Jurkat, Clone E6-1 (cell line): ENCODE measurements around the gene TSSK6.

Experiments used
- DNase-seq: peaks from one replicate; pipeline ENCODE4 v3.0.0-alpha.2; 2011; ENCODE audit warnings: low read depth, low spot score
- H3K4me3 ChIP-seq: 2 replicates; pipeline ENCODE4 v1.5.1; 2011; ENCODE audit warnings: mild to moderate bottlenecking, low read length, control low read depth, moderate library complexity

The TSSK6 gene

GRCh38 chr19:19514215-19514657 lies 1.1 kb downstream of the TSSK6 start:
- no peak overlapping the region for H3K4me3 ChIP-seq
- no peak for DNase-seq

- no peak overlapping the region for H3K4me3 ChIP-seq
- DNase-seq: no peak
These were observed 1.7 kb downstream of the TSSK6 start for GRCh38 chr19:19513682-19514081.

DNA sequence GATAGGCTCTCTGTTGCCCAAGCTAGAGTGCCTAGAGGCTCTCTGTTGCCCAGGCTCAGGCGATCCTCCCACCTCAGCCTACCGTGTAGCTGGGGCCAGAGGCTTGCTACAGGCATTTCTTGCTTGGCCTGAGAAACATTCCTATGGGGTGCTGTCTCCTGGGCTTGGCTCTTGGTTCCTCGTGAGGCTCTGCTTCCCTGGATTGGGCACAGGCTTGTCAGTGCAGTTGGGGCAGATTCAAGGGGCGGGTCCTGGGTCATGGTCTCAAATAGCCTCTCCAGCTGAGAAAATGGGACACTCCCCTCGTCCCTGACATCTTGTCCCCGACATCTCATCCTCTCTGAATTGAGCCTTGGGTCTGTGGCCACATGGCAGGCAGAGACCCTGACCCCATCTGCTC lies 4.9 kb downstream of the TSSK6 start:
- H3K4me3 ChIP-seq: no peak overlapping the region
- no peak for DNase-seq

DNA sequence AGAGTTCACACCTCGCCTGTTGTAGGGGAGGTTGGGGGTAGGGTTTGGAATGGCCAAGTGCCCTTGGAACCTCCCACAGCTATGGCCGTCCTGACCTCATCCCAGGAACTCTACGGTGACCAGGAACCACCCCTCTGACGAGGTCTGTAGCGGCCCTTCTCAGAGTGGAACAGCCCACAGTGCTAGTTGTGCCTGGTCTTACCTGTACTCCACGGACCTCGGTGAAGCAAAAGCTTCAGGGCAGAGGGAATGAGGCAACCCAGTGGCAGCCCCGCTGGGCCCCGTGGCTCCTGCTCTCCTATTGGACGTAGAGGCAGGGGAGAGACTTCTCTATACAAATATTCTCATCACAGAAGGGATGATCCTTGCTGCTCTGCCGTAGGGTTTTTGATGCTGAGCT lies 7.1 kb downstream of the TSSK6 start:
- no peak overlapping the region for H3K4me3 ChIP-seq
- no peak for DNase-seq

- no peak overlapping the region for H3K4me3 ChIP-seq
- no peak for DNase-seq
These were observed 8.0 kb downstream of the TSSK6 start for GRCh38 chr19:19507354-19507753.

GRCh38 chr19:19506592-19506991 lies 8.8 kb downstream of the TSSK6 start:
- H3K4me3 ChIP-seq: no peak overlapping the region
- DNase-seq: no peak

DNA sequence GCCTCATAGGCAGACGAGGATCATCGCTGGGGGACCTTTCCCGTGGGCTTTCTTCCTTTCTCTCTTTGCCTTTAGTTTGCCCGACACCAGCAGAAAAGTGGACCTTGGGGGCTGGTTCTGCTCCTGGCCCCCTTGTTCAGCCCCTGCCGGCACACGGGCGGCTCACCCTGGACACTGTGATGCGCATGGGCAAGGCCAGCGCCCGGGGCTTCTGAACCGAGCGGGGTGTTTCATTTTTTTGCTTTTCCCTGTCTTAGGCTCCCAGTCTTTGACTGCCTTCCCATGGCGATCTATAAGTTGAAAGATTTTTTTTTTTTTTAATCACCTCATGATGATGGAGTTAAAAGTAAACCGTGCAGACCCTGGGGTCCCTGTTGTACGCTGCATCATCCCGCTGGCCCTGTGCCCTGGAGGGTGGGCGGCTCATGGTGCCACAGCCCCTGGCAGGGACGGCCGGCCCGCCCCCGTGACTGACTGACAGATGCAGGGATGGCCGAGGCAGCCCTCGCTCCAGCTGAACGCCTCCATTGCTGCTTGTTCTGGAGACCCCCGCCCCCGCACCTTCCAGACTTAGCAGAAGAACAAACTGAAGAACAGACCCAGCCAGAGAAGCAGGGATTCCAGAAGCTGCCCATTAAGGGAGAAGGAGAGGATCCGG lies 9.6 kb downstream of the TSSK6 start:
- DNase-seq: no peak

DNA sequence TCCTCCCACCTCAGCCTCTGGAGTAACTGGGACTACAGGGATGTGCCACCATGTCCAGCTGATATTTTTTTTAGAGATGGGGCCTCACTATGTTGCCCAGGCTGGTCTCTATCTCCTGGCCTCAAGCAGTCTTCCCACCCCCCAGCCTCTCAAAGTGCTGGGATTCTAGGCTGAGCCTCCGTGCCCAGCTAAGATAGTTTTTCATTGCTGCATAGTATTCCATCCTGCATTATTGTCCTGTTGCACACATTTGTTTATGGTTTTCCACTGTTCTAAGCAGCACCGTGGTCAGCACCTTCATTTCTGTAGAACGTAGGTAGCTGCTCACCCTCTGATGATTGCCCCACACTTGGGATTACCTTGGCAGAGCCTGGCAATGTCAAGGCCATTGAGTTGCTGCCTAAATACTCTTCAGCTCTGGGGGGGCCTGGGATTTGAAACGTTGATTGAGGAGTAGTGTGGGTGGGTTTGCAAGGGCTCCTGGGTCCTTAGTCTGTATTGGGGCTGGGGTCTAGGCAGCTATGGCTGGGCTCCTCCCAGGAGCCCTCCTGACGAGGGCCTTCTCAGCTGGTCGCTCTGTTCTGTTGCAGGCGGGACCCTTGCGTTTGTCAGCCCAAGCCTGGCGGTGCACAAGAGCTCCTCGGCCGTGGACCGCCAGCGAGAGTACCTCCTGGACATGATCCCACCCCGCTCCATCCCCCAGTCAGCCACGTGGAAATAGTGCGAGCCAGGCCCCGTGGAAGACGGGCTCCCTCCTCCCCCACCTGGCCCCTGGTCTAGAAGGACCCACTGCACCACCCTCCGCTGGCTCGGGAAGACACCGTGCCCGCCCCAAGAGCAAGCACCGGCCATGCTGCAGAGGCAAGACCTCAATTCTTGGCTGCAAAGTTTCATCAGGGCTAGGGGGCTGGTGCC lies 10.3 kb downstream of the TSSK6 start:
- no peak overlapping the region for H3K4me3 ChIP-seq
- DNase-seq: no peak

More for the DNA sequence above, 9.6 kb downstream of the TSSK6 start:
- H3K4me3 ChIP-seq: no peak overlapping the region

- no peak overlapping the region for H3K4me3 ChIP-seq
- DNase-seq: no peak
These were observed 12.3 kb downstream of the TSSK6 start for GRCh38 chr19:19502808-19503602.

- no peak overlapping the region for H3K4me3 ChIP-seq
- no peak for DNase-seq
These were observed 13.1 kb downstream of the TSSK6 start for GRCh38 chr19:19502281-19502680.

- no peak for DNase-seq
- H3K4me3 ChIP-seq: no peak overlapping the region
These were observed 13.6 kb downstream of the TSSK6 start for GRCh38 chr19:19501798-19502197.

DNA sequence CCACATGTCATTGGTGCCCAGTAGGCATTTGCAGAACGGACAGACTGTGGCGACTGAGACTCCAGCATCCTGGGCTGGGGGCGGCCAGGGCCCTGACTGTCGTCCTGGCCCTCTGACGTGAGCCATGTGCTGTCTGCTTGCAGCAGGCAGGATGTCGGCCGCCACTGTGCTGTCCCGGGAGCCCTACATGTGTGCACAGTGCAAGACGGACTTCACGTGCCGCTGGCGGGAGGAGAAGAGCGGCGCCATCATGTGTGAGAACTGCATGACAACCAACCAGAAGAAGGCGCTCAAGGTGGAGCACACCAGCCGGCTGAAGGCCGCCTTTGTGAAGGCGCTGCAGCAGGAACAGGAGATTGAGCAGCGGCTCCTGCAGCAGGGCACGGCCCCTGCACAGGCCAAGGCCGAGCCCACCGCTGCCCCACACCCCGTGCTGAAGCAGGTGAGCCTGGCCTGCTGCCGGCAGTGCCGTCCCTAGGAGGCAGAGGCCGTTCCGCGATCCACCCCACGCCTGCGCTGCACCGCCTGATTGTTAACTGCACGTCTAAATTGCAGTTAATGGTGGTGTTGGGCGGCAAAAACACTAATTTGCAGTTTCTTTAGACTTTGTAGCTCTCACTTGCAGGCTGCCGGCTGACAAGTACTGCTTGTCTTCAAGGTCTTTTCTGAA lies 14.2 kb downstream of the TSSK6 start:
- DNase-seq: no peak
- no peak overlapping the region for H3K4me3 ChIP-seq

GRCh38 chr19:19499272-19499995 lies 15.9 kb downstream of the TSSK6 start:
- no peak for DNase-seq
- no peak overlapping the region for H3K4me3 ChIP-seq

DNA sequence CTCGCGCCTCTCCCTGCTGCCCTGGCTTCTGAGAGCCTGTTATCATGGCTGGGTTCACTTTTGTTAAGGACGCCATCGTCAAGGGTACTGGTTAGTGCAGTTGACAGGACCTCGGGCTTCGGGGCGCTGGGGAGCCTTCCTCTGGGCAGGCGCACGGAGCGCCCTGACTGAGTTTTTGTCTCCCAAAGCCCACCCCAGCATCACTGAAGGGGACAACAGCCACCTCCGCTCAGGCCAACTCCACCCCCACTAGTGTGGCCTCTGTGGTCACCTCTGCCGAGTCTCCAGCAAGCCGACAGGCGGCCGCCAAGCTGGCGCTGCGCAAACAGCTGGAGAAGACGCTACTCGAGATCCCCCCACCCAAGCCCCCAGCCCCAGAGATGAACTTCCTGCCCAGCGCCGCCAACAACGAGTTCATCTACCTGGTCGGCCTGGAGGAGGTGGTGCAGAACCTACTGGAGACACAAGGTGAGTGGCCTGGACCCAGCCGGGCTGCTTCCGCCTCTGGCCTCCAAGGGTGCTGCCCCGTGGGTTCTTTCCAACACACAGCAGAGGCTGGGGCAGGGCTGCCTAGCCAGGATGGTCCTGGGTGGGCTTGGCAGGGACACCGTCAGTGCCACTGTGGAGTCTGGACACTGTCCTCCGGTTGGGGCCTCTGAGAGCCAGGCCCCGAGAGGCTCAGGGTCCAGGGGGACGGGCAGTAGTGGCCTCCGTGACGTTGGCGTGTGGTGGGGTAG lies 16.9 kb downstream of the TSSK6 start:
- no peak overlapping the region for H3K4me3 ChIP-seq
- no peak for DNase-seq

- no peak overlapping the region for H3K4me3 ChIP-seq
- DNase-seq: no peak
These were observed 19.4 kb downstream of the TSSK6 start for GRCh38 chr19:19495614-19496603.

DNA sequence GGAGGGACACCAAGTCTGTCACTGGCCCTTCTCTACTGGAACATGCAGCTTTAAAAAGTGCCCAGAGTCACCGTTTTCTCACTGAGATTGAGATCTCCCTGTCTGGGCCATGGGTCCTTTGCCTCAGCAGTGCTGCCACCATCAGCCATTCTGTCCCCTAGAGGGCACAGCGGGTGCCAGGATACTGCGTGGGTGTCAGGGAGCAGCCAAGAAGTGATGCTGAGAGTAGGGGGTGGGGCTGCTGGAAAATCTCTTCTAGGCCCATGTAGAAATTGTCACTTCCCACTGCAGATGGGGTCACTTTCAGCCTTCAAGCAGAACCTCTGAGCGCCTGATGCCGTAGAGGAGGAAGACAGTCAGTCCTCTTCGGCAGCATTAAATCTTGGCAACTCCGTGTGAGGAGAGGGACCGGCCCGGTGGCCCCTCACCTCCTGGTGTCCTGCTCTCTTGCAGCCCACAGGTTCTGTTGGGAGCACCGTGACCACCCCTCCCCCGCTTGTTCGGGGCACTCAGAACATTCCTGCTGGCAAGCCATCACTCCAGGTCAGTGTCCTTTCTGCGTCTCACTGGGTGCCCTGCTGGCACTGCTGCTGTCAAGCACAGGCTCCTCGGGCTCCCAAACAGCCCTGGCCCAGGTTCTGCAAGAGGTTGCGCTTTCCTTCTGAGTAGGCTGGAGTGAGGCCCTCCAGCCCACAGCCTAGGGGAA lies 21.4 kb downstream of the TSSK6 start:
- no peak overlapping the region for H3K4me3 ChIP-seq
- DNase-seq: no peak
